NCI-H460 (cell line): ENCODE measurements around the gene PSMB9. TPM values are rescaled to one million over a fixed set of nuclear protein-coding genes. Genes with fewer than 3 reads are reported as not detected.

Experiments used
- DNase-seq: peaks from one replicate; pipeline ENCODE4 v3.0.0-alpha.2; 2016; ENCODE audit warnings: low read depth; ENCODE audit errors: extremely low read depth
- small RNA-seq, 2 experiments: library from RNA; depleted of rRNA; stranded (forward); fragments of <200 nt; gene quantifications; one replicate each; pipeline ENCODE3, GENCODE V24; 2014
- total RNA-seq: library from RNA; depleted of rRNA; stranded (reverse); fragments of >200 nt; shearing (Covaris generic); gene quantifications from 2 replicates; pipeline ENCODE4 v1.2.3, GENCODE V29; 2014; rRNA removed

PSMB9 gene
- total RNA-seq, 1 experiment from 2014 or later = 20.3 TPM

DNA sequence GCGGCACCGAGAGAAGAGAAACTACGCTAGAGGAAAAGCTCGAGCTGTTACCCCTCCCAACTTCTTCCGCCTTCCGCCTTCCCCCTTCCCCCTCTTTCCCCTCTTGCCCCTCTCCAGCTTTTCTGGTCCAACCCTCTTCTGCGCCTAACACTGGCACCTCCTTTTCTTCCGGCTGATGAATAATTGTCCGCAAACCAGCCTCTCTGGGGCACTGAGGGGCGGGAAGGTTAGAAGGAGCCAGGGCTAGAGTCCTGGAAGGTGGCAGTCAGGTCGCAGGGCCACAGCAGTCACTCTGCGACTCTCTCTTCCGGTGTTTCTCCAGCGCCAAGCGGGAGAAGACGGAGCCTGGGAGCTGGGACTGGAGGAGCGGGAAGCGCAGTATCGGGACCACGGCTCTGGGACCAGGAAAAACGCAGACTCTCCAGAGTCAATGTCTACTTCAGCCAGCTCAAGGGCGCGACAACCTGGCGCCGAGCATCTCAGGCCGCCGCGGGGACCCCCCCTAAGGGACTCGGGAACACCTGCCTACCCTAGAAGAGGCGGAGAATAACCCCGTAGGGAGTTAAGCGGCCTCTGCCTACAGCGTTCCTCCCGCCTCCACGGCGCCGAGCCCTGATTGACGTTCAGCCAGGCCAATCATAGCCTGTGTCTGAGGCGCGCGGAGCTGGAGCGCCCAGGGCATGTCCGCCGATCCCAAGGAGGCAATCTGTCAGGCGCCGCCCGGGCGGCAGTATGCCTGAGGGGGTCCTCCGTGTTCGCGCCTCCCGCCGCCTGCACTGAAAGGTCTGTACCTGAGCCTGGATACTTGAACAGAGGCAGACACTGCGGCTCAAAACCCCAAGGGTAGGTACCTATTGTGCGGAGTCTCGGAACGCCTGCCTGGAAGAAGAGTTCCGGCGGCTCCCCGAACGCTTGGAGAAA lies 40.4 kb downstream of the PSMB9 start:
- DNase-seq = peak; percentile 77

DNA sequence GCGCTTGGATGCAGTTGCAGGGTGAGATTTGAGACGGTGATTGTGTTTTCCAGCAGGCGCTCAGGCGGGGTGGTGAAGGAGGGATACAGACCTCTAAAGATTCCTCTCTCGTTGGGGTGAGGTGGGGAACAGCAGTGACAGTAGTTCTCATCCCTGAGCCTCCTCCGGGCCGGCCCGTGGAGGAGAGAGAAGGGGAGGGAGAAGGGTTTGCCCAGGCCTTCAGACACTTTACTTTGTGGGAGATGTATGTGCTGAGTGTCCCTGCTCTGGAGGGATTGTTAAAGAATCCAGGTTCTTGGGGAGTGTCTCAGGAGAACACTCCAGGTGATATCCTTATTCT lies 41.0 kb downstream of the PSMB9 start:
- DNase-seq = no peak

- DNase-seq = no peak
Measured at GRCh38 chr6:32903952-32904351, 50.0 kb downstream of the PSMB9 start.

DNA sequence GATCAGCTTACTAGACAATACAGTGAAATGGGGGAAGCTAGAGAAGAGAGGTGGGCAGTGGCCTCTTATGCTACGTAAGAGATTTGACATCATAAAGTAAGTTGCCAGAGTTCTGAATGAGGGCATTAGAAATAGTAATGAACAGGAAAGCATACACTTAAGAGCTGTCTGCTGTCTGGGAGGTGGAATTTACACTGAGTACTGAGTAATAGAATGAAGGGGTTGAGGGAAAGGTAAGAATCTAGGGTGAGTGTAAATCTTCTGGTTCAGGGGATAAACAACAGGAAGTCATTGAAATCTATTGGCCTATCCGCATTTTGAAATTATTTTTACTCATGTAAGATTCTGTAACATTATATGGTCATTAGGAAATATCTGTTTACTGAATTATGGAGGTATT lies 51.1 kb downstream of the PSMB9 start:
- no peak for DNase-seq

DNA sequence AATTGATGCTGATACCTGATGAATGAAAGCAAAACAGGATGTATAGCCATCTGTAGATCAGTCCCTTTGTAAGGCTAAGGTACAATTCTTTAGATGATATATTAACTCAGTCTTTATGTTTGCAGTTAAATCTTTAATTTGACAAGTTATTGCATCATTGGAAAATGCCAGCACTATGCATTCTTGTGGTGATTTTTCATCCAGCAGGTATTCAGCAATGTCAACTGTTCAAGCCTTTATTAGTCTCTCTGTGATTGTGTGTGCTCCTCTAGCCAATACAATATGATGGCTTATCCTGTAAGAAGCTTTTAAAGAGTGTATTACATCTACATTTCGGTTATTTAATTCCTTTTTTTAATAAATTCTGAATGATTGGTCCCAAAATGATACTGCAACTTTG lies 52.5 kb downstream of the PSMB9 start:
- no peak for DNase-seq

- no peak for DNase-seq
Measured at GRCh38 chr6:32908897-32909296, 54.9 kb downstream of the PSMB9 start.

Small RNA genes lying within 50 kb of the gene (small RNA-seq; reads per million reads assigned to genes)
- gene HLA-Z = 0 reads per million in 2 experiments

Other genes with a start within 250 kb of the PSMB9 start
- not detected in 2 replicates for gene HLA-DQA1, start 216.8 kb upstream of the PSMB9 start, total RNA-seq
- gene HLA-DQB1, start 187.5 kb upstream of the PSMB9 start, total RNA-seq = 0.17 TPM in 1 of 2 replicates, not detected in the other
- not detected in 2 replicates for gene HLA-DQA2, start 112.8 kb upstream of the PSMB9 start, total RNA-seq
- not detected in 2 replicates for gene HLA-DQB2, start 90.7 kb upstream of the PSMB9 start, total RNA-seq
- 0.40 and 0.58 TPM in 2 replicates for gene HLA-DOB, start 37.2 kb upstream of the PSMB9 start, total RNA-seq
- 29.8 and 30.7 TPM in 2 replicates for gene TAP2, start 15.5 kb upstream of the PSMB9 start, total RNA-seq
- 48.2 and 50.3 TPM in 2 replicates for gene PSMB8, start 10.1 kb upstream of the PSMB9 start, total RNA-seq
- 49.3 and 49.4 TPM in 2 replicates for gene TAP1, start 488 bp upstream of the PSMB9 start, total RNA-seq
- not detected in 2 replicates for gene HLA-DMB, start 86.8 kb downstream of the PSMB9 start, total RNA-seq
- gene HLA-DMA, start 98.9 kb downstream of the PSMB9 start, total RNA-seq = 1.2 and 2.0 TPM in 2 replicates
- gene BRD2, start 114.4 kb downstream of the PSMB9 start, total RNA-seq = 132 and 133 TPM in 2 replicates
- gene HLA-DOA, start 155.4 kb downstream of the PSMB9 start, total RNA-seq = not detected in 2 replicates
- not detected in 2 replicates for gene HLA-DPA1, start 219.5 kb downstream of the PSMB9 start, total RNA-seq
- gene HLA-DPB1, start 221.8 kb downstream of the PSMB9 start, total RNA-seq = not detected in 2 replicates